Thyroid gland (tissue), 4 donors: ENCODE measurements around the gene CKAP2. TPM values are rescaled to one million over a fixed set of nuclear protein-coding genes. Genes with fewer than 3 reads are reported as not detected.
"Not testable (repeated sequence)": the region's sequence is repeated elsewhere in the genome, so short reads cannot be mapped to it uniquely, and the experiment has no call there.

Experiments used
- DNase-seq, 2 donors: peaks; one replicate each; pipeline ENCODE4 v3.0.0-alpha.2; 2019
- H3K27ac ChIP-seq, 3 donors: fragments of 200-600 bp; sonication (generic); 1 replicate in 2 of 3; 2 replicates in 1 of 3; pipeline ENCODE4 v1.5.1; 2016 to 2019; ENCODE audit warnings: mild to moderate bottlenecking in 1 of 3, moderate library complexity in 1 of 3
- H3K27me3 ChIP-seq: fragments of 200-600 bp; sonication (generic); one replicate; pipeline ENCODE4 v1.5.1; 2019
- H3K36me3 ChIP-seq, 2 donors: fragments of 200-600 bp; sonication (generic); one replicate each; pipeline ENCODE4 v1.5.1; 2016 to 2019
- H3K4me1 ChIP-seq, 2 donors: fragments of 200-600 bp; sonication (generic); one replicate each; pipeline ENCODE4 v1.5.1; 2017 to 2019
- H3K4me3 ChIP-seq, 3 donors: fragments of 200-600 bp; sonication (generic); replicated peaks in 1 of 3; 1 replicate in 2 of 3; 2 replicates in 1 of 3; pipeline ENCODE4 v1.5.1; 2016; ENCODE audit warnings: mild to moderate bottlenecking in 1 of 3
- H3K9me3 ChIP-seq: fragments of 200-600 bp; sonication (generic); one replicate; pipeline ENCODE4 v1.5.1; 2017
- POLR2A ChIP-seq, 2 donors: fragments of 450-650 bp; IDR thresholded peaks; one replicate each; pipeline ENCODE4 v1.6.1; 2017; ENCODE audit warnings: antibody characterized with exemption in 2 of 2, mild to moderate bottlenecking in 2 of 2, moderate library complexity in 1 of 2
- WGBS, 2 donors: methylation state at CpG; one replicate each; pipeline ENCODE4 v1.1.5; 2017; 5-methylcytosine and 5-hydroxymethylcytosine counted together
- intact Hi-C: fragments of 100-400 bp; cut with DNase I; formaldehyde crosslinking; loops from one replicate; pipeline ENCODE4 v1.15.1; 2023
- total RNA-seq, 4 donors: library from RNA; depleted of rRNA; stranded (reverse); fragments of >200 nt; gene quantifications; one replicate each; pipeline ENCODE4 v1.2.3, GENCODE V29; 2016
- TF ChIP-seq, protein P1 (sequence below), 6 experiments: fragments of 200-600 bp in 3 of 6; fragments of 450-650 bp in 3 of 6; sonication (generic) in 3 of 6; IDR thresholded peaks; one replicate each; pipeline ENCODE4 v1.5.1; 2016 to 2019; ENCODE audit warnings: antibody characterized with exemption in 6 of 6, mild to moderate bottlenecking in 2 of 6, inconsistent platforms in 1 of 6, moderate library complexity in 1 of 6

CKAP2 gene
- total RNA-seq, 4 donors from 2014 or later, result 8.7 to 14.3 (median 11.4) TPM

DNA sequence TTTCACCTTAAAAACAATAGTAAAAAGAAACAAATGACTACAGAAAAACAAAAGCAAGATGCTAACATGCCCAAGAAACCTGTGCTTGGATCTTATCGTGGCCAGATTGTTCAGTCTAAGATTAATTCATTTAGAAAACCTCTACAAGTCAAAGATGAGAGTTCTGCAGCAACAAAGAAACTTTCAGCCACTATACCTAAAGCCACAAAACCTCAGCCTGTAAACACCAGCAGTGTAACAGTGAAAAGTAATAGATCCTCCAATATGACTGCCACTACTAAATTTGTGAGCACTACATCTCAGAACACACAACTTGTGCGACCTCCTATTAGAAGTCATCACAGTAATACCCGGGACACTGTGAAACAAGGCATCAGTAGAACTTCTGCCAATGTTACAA lies 6.0 kb downstream of the CKAP2 start:
- H3K4me3 ChIP-seq, result no peak overlapping the region
- no peak for DNase-seq
- no peak overlapping the region for H3K27ac ChIP-seq
- H3K27me3 ChIP-seq, result no peaks in the 10 kb centered on the region
- TF ChIP-seq, protein P1, sequence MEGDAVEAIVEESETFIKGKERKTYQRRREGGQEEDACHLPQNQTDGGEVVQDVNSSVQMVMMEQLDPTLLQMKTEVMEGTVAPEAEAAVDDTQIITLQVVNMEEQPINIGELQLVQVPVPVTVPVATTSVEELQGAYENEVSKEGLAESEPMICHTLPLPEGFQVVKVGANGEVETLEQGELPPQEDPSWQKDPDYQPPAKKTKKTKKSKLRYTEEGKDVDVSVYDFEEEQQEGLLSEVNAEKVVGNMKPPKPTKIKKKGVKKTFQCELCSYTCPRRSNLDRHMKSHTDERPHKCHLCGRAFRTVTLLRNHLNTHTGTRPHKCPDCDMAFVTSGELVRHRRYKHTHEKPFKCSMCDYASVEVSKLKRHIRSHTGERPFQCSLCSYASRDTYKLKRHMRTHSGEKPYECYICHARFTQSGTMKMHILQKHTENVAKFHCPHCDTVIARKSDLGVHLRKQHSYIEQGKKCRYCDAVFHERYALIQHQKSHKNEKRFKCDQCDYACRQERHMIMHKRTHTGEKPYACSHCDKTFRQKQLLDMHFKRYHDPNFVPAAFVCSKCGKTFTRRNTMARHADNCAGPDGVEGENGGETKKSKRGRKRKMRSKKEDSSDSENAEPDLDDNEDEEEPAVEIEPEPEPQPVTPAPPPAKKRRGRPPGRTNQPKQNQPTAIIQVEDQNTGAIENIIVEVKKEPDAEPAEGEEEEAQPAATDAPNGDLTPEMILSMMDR (IDR thresholded peaks at IDR 0.05), result no peak
- no peak for TF ChIP-seq POLR2A (IDR thresholded peaks at IDR 0.05)
- H3K9me3 ChIP-seq, result no peaks in the 10 kb centered on the region
- WGBS, 2 donors, result 87% methylated on average over 3 of the region's 3 CpGs
- peaks cover 0 to 7% of the 10 kb centered on the region in 2 donors for H3K4me1 ChIP-seq
- H3K36me3 ChIP-seq, result no peaks in the 10 kb centered on the region
- intact Hi-C loops, result no loop called here

DNA sequence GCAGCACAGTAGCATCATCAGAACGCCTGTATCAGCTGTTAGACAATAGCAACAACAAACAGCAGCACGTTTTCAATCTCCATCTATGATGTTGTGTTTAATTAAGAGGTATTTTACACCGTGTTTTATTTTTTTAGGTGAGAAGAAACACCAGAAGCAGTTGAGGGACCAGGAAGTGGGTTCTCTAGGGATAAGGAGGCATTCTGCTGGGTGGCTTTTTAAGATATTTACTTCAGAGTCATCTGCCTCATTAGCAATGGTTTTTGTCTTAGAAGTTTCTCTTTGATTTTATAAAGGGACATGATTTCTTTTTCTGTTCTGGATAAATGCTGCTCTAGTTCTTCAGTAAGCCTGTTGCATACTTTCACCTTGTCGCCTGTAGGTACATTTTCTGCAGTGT lies 8.2 kb downstream of the CKAP2 start:
- H3K9me3 ChIP-seq, result no peaks in the 10 kb centered on the region
- TF ChIP-seq, protein P1 (IDR thresholded peaks at IDR 0.05), result no peak
- no peak for TF ChIP-seq POLR2A (IDR thresholded peaks at IDR 0.05)
- DNase-seq, result no peak
- no peak overlapping the region for H3K27ac ChIP-seq
- no peaks in the 10 kb centered on the region for H3K27me3 ChIP-seq
- no peaks in the 10 kb centered on the region for H3K36me3 ChIP-seq
- intact Hi-C loops, result no loop called here
- 78 to 80% methylated on average over 4 of the region's 4 CpGs for WGBS, 2 donors
- no peak overlapping the region for H3K4me3 ChIP-seq
- no peaks in the 10 kb centered on the region for H3K4me1 ChIP-seq

DNA sequence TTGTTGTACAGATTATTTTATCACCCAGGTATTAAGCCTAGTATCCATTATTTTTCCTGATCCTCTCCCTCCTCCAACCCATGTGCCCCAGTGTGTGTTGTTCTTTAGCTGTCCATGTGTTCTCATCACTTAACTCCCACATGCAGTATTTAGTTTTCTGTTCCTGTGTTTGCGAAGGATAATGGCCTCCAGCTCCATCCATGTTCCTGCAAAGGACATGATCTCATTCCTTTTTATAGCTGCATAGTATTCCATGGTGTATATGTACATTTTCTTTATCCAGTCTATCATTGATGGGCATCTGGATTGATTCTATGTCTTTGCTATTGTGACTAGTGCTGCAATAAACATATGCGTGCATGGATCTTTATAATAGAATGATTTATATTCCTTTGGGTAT lies 13.2 kb downstream of the CKAP2 start:
- H3K4me1 ChIP-seq, H3K27ac ChIP-seq, H3K9me3 ChIP-seq, DNase-seq, intact Hi-C loops, H3K4me3 ChIP-seq, H3K27me3 ChIP-seq, H3K36me3 ChIP-seq: not testable (repeated sequence)
- 97 to 98% methylated on average over 2 of the region's 2 CpGs for WGBS, 2 donors

DNA sequence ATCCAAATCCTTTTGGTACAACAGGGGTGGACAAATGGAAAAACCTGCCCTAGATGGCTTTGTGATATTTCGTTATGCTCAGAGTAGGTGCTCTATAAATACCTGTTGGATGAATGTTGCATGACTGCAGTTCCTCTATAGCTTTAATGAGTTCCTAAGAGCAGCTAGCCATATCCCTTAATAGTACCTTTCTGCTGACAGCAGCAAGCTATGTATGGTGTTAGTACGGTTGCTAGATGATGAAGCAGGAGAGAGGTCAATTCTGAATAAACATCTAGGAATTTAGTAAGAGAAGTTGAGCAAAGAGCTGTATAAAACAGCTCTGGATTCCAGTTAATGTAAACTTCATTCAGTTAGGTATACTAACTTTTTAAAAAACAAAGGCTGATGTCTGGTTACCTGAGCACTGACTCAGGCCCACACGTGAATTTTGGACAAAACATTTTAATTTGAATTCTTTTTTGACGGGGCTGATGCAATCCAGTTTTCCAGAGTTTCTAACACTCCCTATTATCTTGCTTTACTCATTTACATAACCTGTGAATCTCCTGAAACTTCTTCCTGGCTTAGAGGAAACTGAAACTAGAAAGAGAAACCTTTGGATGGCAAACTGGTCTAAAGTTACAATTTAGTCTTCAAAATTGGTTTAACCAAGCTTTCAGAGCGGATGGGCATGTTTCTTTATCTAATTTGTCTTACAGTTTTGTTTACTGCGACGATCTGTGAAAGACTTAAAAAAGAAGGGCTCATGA lies 25.6 kb downstream of the CKAP2 start:
- H3K4me1 ChIP-seq, result not testable (repeated sequence)

DNA sequence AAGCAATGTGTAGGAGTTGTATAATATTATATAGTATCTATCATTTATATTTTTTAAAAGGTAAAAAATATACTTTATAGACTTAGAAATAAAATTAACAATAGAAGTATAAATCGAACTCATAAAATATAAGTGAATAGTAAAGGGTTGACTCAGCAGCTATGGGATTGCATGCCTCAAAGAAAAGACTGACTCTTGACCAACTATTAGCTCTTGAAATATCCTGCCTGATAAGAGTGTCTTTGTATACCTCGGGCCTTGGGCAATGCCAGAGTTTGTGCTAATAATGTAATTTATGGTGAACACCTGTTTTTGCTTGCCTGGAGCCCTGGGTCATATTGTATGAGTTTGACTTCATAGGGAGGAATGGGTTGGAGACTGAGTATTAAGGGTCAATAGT lies 31.8 kb downstream of the CKAP2 start:
- intact Hi-C loops, DNase-seq, H3K36me3 ChIP-seq, H3K9me3 ChIP-seq, H3K4me3 ChIP-seq, H3K27ac ChIP-seq, H3K27me3 ChIP-seq, H3K4me1 ChIP-seq: not testable (repeated sequence)
- WGBS, 2 donors, result 82 to 88% methylated on average over 2 of the region's 2 CpGs

More for the DNA sequence above, 25.6 kb downstream of the CKAP2 start:
- DNase-seq, H3K27me3 ChIP-seq, intact Hi-C loops, H3K9me3 ChIP-seq, H3K4me3 ChIP-seq, H3K27ac ChIP-seq, H3K36me3 ChIP-seq: not testable (repeated sequence)
- 85 to 88% methylated on average over 6 of the region's 7 CpGs for WGBS, 2 donors

DNA sequence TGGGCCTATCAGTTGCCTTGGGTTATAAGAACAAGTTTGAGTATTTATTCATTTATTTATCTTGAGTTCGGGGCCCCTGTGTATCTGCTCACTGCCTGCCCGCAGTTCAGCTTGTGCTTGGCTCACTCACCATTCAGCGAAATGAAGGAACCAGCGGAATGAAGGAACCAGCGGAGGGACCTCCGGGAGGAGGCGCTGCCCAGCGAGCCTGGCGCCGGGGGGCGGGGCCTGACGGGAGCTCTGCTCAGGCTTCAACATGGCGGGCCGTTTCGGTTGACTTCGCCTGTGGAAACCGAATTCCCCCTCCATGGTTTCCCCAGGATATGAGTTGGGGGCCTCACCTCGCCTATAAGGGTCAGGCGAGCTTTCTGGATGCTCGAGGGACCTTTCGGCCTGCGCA lies 33.5 kb downstream of the CKAP2 start:
- H3K4me3 ChIP-seq, H3K36me3 ChIP-seq, intact Hi-C loops, H3K9me3 ChIP-seq, DNase-seq, H3K4me1 ChIP-seq, H3K27me3 ChIP-seq, H3K27ac ChIP-seq: not testable (repeated sequence)
- WGBS, 2 donors, result no CpG with 5 or more reads among the region's 22 CpGs

DNA sequence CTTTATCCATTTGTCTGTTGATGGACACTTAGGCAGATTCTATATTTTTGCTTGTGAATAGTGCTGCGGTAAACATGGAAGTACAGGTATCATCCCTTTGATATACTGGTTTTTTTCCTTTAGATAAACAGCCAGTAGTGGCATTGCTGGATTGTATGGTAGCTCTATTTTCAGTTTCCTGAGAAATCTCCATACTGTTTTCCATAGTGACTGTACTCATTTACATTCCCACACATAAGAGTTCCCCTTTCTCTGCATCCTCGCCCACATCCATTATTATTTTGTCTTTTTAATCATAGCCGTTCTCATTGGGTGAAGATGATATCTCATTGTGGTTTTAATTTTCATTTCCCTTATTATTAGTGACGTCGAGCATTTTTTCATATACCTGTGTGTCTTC lies 35.7 kb downstream of the CKAP2 start:
- H3K4me1 ChIP-seq, H3K27me3 ChIP-seq, H3K27ac ChIP-seq, intact Hi-C loops, H3K4me3 ChIP-seq, H3K36me3 ChIP-seq, DNase-seq, H3K9me3 ChIP-seq: not testable (repeated sequence)
- 93 to 98% methylated on average over 4 to 5 of the region's 5 CpGs for WGBS, 2 donors

DNA sequence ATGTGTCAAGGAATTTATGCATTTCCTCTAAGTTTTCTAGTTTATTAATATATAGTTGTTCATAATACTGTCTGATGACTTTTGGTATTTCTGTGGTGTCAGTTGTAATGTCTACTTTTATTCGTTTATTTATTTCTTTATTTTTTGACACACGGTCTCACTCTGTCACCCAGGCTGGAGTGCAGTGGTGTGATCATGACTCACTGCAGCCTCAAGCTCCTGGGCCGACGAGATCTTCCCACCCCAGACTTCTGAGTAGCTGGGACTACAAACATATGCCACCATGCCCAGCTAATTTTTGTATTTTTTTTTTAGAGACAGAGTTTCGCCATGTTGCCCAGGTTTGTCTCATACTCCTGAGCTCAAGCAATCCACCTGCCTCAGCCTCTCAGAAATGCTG lies 39.0 kb downstream of the CKAP2 start:
- H3K9me3 ChIP-seq, H3K27me3 ChIP-seq, intact Hi-C loops, H3K27ac ChIP-seq, H3K4me3 ChIP-seq, DNase-seq, H3K4me1 ChIP-seq, H3K36me3 ChIP-seq: not testable (repeated sequence)
- WGBS, 2 donors, result 88 to 90% methylated on average over 5 of the region's 5 CpGs

DNA sequence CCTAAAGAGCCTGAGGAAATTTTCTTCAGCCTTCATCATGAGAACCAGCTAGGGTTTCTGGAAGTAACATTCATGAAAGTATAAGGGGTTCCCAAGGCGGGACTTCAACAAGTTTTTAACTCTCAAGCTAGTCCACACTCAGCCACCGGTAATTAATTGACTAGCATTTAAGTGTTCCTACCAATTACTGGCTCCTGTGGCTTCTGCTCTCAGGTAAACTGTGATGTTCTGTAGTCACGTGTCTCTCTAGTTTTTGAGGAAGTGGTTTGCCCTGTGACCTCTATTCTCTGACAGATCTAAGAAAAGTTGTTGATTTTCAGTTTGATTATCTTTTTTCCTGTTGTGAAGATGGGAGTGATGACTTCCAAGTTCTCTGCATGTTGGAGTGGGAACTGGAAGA lies 42.7 kb downstream of the CKAP2 start:
- H3K4me3 ChIP-seq, H3K36me3 ChIP-seq, H3K9me3 ChIP-seq, intact Hi-C loops, H3K27me3 ChIP-seq, H3K27ac ChIP-seq, DNase-seq, H3K4me1 ChIP-seq: not testable (repeated sequence)
- 100% methylated on average over 1 to 2 of the region's 3 CpGs for WGBS, 2 donors

DNA sequence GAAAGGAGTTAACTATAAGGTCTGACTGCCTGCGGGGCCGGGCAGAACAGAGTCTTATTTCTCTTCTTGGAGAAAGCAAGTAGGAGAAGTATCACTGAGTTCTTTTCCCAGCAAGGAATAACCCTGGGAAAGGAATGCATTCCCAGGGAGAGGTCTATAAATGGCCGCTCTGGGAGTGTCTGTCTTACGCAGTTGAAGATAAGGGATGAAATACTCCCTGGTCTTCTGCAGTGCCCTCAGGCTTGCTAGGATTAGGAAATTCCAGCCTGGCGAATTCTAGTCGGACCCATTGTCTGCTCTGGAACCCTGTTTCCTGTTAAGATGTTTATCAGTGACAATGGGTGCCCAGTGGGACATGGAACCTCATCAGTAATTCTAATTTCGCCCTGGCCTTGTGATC lies 47.0 kb downstream of the CKAP2 start:
- H3K4me1 ChIP-seq, H3K9me3 ChIP-seq, H3K27ac ChIP-seq, H3K27me3 ChIP-seq, DNase-seq, H3K4me3 ChIP-seq, H3K36me3 ChIP-seq, intact Hi-C loops: not testable (repeated sequence)
- 87 to 92% methylated on average over 7 of the region's 7 CpGs for WGBS, 2 donors

DNA sequence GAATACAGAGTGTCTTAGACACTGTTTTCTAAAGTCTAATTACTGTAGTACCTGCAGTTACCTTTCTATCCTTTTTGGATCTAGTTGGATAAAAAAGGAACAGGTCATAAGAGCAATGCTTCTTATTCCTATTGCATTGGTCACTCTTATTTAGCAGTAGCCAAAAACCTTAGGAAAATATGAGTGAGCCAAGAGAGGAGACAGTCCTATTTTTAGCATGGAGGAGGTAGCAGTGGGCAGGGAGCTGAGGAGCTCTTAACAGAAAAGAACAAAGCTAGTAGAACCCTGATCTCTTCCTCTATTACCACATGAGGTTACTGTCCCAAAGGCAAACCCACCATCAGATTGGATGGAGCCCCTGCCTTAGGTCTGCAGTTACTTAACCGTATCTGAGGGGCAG lies 50.6 kb downstream of the CKAP2 start:
- H3K4me1 ChIP-seq, H3K4me3 ChIP-seq, H3K27ac ChIP-seq, H3K36me3 ChIP-seq, DNase-seq, intact Hi-C loops, H3K9me3 ChIP-seq, H3K27me3 ChIP-seq: not testable (repeated sequence)
- no CpG with 5 or more reads among the region's 1 CpG for WGBS, 2 donors
